NCI-H1417 treated with DMSO at 0.1 percent for 48 hours (cell line): Measurements from ENCODE around the gene NHLH1.

Experiments used
- DNase-seq: peaks from one replicate; lab custom pipeline; 2025; lab: John Stamatoyannopoulos, UW

NHLH1 gene

GRCh38 chr1:160366731-160367515, at the start of gene NHLH1:
Gene NHLH1 (plus strand): TSS chr1:160367071. CDS start chr1:160370732, 3,661 bp downstream.
- no peak for DNase-seq

DNA sequence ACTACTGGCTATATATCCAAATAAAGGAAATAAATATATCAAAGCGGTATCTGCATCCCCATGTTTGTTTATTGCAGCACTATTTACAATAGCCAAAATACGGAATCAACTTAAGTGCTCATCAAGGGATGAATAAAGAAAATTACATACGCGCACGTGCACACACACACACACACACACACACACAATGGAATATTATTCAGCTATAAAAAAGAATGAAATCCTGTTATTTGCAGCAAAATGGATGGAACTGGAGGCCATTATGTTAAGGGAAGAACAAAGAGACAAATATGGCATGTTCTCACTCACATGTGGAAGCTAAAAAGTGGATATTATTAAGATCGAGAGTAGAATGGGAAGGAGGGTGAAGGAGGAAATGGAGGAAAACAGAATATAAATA, 44.0 kb upstream of the NHLH1 start:
- DNase-seq, result no peak

GRCh38 chr1:160325252-160325651, 41.6 kb upstream of the NHLH1 start:
- peak; percentile 14 for DNase-seq

- no peak for DNase-seq
Measured at GRCh38 chr1:160326418-160326817, 40.5 kb upstream of the NHLH1 start.

GRCh38 chr1:160328184-160328583, 38.7 kb upstream of the NHLH1 start:
- DNase-seq, result no peak

GRCh38 chr1:160330119-160330518, 36.8 kb upstream of the NHLH1 start:
- no peak for DNase-seq

DNA sequence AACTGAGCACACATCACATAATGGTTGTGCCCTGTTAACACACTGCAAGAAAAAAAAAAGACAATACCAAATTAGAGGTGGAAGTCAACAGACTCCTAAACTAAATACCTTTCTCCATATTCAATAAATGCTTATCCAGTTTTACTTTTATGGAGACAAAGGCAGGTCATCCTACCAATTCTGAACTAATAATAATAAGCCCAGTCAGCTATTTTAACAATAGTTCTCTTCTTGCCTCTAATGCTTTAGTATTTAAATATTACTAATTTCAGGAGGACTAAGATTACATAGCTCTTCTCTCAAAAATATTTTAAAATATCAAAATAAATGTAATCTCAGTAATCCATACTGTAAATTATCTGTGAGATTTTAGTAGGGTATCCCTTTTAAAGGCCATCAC, 34.4 kb upstream of the NHLH1 start:
- DNase-seq, result no peak

DNA sequence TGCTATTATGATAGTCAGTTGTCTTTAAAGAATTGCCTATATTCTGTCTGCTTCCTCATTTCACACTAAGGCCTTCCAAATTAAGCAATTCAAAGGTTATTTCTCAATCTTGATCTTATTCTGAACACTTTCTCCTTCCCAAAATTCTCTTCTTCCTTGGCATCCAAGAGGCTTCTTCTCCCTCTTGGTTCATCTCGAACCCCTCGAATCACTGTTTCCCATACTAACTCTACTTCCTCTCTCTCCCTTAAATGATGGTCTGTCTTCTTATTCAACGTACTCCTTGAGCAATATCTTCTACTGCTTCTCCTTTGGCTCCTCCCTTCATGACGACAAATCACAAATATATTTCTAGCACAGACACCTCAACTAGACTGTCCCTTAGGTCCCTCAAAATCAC, 28.3 kb upstream of the NHLH1 start:
- DNase-seq, result no peak

DNA sequence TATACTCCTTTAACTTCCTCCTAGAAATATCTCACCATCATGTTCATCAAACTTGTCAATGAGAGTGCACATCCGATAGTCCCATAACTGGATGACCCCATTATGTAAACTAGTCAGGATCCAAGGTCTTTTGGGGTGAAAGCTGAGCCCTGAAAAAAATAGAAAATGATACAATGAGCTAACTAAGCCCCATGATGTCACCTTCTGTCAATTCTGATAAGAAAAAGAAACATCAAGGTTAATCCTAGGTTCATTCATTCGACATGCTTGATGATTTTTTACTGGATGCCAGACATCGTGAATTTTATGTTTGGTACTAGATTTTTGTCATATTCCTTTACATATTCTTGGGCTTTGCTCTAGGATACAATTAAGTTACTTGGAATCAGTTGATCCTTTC, 26.7 kb upstream of the NHLH1 start:
- no peak for DNase-seq

DNA sequence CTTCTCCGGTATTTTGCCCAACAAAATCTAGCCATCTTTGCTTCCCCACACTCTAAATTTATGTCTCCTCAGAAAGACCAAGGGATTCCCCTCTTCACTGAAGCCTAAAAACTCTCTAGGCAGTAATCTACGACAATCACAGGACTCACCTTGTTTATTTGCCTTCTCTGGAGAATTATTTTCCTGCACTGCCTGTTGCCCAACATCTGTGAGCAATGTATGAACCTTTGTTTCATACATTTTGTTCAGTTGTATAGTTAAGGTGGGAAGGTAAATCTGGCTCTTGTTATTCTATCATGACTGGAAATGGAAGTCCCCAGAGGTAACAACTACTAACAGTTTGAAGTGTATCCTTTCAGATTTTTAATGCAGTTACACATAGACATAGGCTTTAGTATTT, 26.0 kb upstream of the NHLH1 start:
- no peak for DNase-seq

GRCh38 chr1:160342526-160342925, 24.3 kb upstream of the NHLH1 start:
- no peak for DNase-seq

DNA sequence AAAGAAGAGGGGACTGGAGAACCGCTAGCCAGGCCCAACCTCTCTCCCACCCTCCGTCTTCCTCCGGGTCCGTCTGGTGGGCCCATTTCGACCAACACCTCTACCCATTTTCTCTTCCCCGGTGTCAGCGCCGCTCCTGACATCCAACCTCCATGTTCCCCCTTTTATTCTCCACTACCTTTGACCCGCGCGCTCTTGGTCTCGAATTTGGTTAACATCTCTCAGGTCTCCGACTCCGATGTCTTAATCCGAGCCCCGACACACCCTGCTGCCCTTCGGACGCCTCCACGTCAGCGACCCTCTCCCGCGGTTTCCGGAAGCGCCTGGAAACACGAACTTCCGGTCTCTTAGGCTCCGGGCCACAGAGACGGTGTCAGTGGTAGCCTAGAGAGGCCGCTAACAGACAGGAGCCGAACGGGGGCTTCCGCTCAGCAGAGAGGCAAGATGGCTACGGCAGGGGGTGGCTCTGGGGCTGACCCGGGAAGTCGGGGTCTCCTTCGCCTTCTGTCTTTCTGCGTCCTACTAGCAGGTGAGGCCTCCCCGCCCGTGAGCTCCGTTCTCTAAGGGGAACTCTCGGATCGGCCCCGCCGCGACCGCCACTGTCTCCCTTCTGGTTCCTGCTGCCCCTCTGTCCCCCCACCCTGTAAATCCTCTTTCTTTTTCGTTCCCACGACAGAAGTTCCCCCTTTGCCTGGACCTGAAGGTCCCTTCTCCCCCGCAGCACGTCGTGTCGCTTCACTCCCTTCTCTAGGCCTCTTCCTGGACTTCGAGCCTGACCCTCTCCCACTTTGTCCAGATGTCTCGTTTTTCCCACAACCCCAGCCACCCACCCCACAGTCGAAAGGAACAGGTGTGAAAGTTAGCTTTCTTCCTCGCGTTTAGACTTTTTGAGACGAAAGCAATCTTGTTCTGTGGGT, 23.7 kb upstream of the NHLH1 start, which contains the start of the genes COPA and NCSTN:
TSS of gene COPA (minus strand) at position 298 of the 917 bp plus-strand sequence. CDS start at position 218, 80 bp downstream.
TSS of gene NCSTN (plus strand) at position 431 of the 917 bp plus-strand sequence. CDS start at position 445, 14 bp downstream.
- peak; percentile 76 for DNase-seq

DNA sequence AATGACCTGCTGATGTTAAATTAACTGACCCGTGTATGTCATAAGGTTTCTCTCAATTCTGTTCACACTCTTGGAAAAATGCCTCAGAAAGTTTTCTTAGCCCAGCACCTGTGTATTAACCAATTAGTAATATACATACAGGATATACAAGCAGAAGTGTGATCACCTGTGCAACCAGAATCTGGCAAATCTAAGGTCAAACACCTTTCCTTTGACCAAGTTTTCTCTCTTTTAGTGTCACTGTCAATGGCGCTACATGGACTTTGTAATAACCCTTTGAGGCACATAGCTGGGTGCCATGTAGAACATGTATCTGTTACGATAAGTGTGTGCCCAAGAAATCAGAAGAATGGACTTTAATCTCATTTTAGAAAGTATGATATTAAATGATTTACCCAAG, 22.6 kb upstream of the NHLH1 start:
- no peak for DNase-seq

GRCh38 chr1:160344936-160345335, 21.9 kb upstream of the NHLH1 start:
- no peak for DNase-seq

DNA sequence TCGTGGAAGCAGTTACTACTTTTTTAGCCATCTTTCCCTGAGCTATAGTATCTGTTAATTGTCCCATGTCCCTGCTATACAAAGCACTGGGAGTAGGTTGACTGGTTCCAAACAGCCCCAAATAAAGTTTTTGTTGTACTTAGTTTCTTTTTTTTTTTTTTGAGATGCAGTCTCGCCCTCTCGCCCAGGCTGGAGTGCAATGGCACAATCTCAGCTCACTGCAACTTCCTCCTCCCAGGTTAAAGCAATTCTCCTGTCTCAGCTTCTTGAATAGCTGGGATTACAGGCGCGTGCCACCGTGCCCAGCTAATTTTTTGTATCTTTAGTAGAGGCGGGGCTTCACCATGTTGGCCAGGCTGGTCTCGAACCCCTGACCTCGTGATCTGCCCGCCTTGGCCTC, 20.4 kb upstream of the NHLH1 start:
- DNase-seq, result no peak

DNA sequence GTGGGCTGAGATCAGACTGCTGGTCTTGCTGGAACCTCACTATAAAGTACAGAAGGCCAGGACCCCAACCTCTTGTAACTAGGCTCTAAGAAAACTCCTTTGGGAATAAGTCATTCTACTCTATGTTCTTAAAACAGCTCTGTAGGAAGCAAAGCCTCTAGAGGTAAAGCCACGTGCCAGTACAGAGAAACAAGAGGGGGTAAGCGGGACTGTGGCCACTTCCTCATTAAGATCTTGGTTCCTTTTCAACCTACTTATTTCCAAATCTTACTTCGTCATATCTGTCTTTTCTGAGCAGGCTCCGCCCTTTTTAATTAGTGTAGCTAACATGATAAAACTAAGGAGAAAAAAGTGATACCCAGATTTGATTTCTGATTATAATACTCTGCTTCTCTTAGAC, 19.9 kb upstream of the NHLH1 start:
- no peak for DNase-seq

- DNase-seq, result no peak
Measured at GRCh38 chr1:160351629-160352028, 15.2 kb upstream of the NHLH1 start.

DNA sequence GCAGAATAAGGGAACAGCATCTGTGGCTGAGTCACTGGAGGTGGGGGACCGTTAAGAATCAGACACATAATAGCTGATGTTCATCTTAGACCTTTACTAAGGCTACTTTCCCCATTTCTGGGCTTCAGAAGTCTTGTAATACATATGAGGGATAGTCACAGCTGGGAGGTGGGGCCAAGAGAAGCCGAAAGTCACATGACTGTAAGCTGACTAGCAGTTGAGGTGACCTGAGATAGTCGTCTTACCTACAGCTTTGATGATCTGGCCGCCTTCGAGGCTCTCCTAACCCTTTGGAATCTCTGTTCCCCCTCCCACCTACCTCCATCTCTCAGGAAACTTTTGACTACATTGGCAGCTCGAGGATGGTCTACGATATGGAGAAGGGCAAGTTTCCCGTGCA, 14.3 kb upstream of the NHLH1 start:
- DNase-seq, result no peak

GRCh38 chr1:160353223-160353622, 13.6 kb upstream of the NHLH1 start:
- DNase-seq, result no peak

DNA sequence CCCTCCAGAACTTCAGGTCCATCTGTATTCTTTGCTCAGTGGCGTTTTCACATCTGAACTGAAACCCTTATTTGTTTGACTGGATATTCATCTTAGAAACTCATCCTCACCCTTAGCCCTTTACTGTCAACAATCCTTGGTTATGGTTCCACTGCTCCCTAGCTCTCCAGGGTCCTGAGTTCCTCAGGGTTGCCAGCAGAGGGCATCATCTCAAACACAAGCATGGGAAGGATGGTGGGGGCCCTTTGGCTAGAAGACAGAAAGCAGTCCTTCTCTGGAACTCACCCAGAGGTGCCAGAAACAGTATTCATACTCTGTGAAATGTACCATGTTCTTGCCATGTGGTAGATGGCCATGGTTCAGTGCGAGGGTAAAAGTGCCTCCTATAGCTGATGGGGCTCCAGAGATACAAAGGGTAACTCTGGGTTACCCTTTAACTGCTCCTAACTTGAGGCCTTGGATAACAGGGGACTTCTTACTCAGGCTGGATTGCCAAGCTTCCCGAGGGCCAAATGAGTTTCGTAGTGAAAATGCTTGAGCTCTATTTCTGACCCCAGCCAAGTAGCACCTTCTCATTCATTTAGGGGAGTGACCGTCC, 12.4 kb upstream of the NHLH1 start:
- DNase-seq, result no peak

DNA sequence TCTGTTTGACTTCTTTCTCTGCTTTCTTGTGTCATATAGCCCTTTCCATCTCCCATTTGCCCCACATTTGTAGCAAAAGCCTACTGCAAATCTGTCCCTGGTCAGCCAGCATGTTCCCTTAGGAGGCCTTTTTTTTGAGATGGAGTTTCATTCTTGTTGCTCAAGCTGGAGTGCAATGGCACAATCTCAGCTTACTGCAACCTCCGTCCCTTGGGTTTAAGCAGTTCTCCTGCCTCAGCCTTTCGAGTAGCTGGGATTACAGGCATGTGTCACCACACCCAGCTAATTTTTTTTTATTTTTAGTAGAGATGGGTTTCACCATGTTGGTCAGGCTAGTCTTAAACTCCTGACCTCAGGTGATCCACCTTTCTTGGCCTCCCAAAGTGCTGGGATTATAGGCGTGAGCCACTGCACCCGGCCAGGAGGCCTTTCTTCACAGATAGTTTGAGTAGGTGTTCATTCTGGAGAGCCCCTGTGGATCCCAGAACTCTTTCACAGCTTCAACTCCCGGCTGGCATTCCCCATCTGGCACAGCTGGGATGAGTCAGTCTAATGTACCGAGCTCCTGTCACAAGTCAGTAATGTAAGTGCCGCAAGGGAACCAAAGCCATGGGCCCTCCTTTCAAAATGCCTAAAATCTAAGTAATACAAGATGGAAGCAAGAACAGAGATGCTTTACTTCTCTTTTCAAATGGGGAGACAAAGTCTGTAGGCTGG, 9.4 kb upstream of the NHLH1 start:
- DNase-seq, result no peak

- DNase-seq, result no peak
Measured at GRCh38 chr1:160358073-160358472, 8.8 kb upstream of the NHLH1 start.
